SK-N-SH (cell line): ENCODE results near the gene CDCP1.

Source experiments
- CHD2 ChIP-seq: fragments of 150-350 bp; IDR thresholded peaks from 2 replicates; pipeline ENCODE4 v1.6.1; 2018; ENCODE audit warnings: low read length; ENCODE audit not compliant: partially characterized antibody
- CTCF ChIP-seq: fragments of 200-600 bp; sonication (generic); IDR thresholded peaks from 2 replicates; pipeline ENCODE4 v1.6.1; 2017; ENCODE audit warnings: antibody characterized with exemption, mild to moderate bottlenecking, moderate library complexity
- EP300 ChIP-seq, 2 experiments: IDR thresholded peaks; 2 replicates each; pipeline versions ENCODE4 v1.4.0 to v1.6.1; 2012; ENCODE audit warnings: borderline replicate concordance in 1 of 2, low read depth in 1 of 2, low read length in 1 of 2
- FOXM1 ChIP-seq: IDR thresholded peaks from 2 replicates; pipeline ENCODE4 v1.4.0; 2012; ENCODE audit warnings: low read depth, mild to moderate bottlenecking
- GABPA ChIP-seq: IDR thresholded peaks from 2 replicates; pipeline ENCODE4 v1.4.0; 2012; ENCODE audit warnings: low read depth, mild to moderate bottlenecking
- JUND ChIP-seq: IDR thresholded peaks from 2 replicates; pipeline ENCODE4 v1.4.0; 2012
- MAX ChIP-seq: IDR thresholded peaks from 2 replicates; pipeline ENCODE4 v1.4.0; 2012; ENCODE audit warnings: low read depth
- NRF1 ChIP-seq: IDR thresholded peaks from 2 replicates; pipeline ENCODE4 v1.6.1; 2012; ENCODE audit warnings: low read depth, mild to moderate bottlenecking, low read length
- POLR2AphosphoS5 ChIP-seq: IDR thresholded peaks from 2 replicates; pipeline ENCODE4 v1.6.1; 2012; ENCODE audit warnings: low read depth, low read length
- REST ChIP-seq: IDR thresholded peaks from 2 replicates; pipeline ENCODE4 v1.6.1; 2012; ENCODE audit warnings: mild to moderate bottlenecking, low read depth, low read length, moderate library complexity
- RFX5 ChIP-seq: IDR thresholded peaks from 2 replicates; pipeline ENCODE4 v1.6.1; 2012; ENCODE audit warnings: mild to moderate bottlenecking, improper control_type of control experiment, low read length
- SMC3 ChIP-seq: IDR thresholded peaks from 2 replicates; pipeline ENCODE4 v1.6.1; 2012; ENCODE audit warnings: low read depth, low read length, improper control_type of control experiment
- USF2 ChIP-seq: fragments of 150-350 bp; IDR thresholded peaks from 2 replicates; pipeline ENCODE4 v1.6.1; 2017; ENCODE audit warnings: antibody characterized with exemption, low read length, low read depth, borderline replicate concordance
- YY1 ChIP-seq: IDR thresholded peaks from 2 replicates; pipeline ENCODE4 v1.4.0; 2012; ENCODE audit warnings: low read depth, mild to moderate bottlenecking

- TF ChIP-seq RFX5, result no peak
- no peak for TF ChIP-seq CTCF
- no peak for TF ChIP-seq POLR2AphosphoS5
- TF ChIP-seq JUND, result no peak
- no peak for TF ChIP-seq SMC3
- TF ChIP-seq CHD2, result no peak
- TF ChIP-seq FOXM1, result no peak
- TF ChIP-seq REST, result no peak
- TF ChIP-seq EP300 (IDR thresholded peaks at IDR 0.05; ENCODE audit: borderline replicate concordance in 1 of 2, low read depth in 1 of 2, low read length in 1 of 2), result no peak
- no peak for TF ChIP-seq NRF1
- no peak for TF ChIP-seq USF2
- no peak for TF ChIP-seq GABPA
- no peak for TF ChIP-seq YY1
- no peak for TF ChIP-seq MAX
These were observed 4.9 kb upstream of the CDCP1 start for GRCh38 chr3:45151100-45151499.
